Sigmoid colon (tissue), 7 donors: ENCODE results near the gene C6orf132. TPM values are rescaled to one million over a fixed set of nuclear protein-coding genes. Genes with fewer than 3 reads are reported as not detected.

Source experiments
- DNase-seq: peaks from one replicate; pipeline ENCODE4 v3.0.0-alpha.2; 2019
- H3K27ac ChIP-seq, 4 donors: fragments of 200-600 bp; sonication (generic); one replicate each; pipeline ENCODE4 v1.5.1; 2016 to 2019; ENCODE audit warnings: mild to moderate bottlenecking in 1 of 4
- H3K27me3 ChIP-seq, 3 donors: fragments of 200-600 bp; sonication (generic); one replicate each; pipeline ENCODE4 v1.5.1; 2019; ENCODE audit warnings: mild to moderate bottlenecking in 1 of 3
- H3K36me3 ChIP-seq, 4 donors: fragments of 200-600 bp; sonication (generic); one replicate each; pipeline ENCODE4 v1.5.1; 2016 to 2019
- H3K4me1 ChIP-seq, 4 donors: fragments of 200-600 bp; sonication (generic); one replicate each; pipeline ENCODE4 v1.5.1; 2017 to 2019
- H3K4me3 ChIP-seq, 4 donors: fragments of 200-600 bp; sonication (generic); one replicate each; pipeline ENCODE4 v1.5.1; 2017 to 2019; ENCODE audit warnings: mild to moderate bottlenecking in 2 of 4, moderate library complexity in 1 of 4
- H3K9me3 ChIP-seq, 4 donors: fragments of 200-600 bp in 3 of 4; sonication (generic) in 3 of 4; one replicate each; pipeline versions ENCODE4 v1.5.1 to v1.6.1; 2013 to 2019
- CTCF ChIP-seq, 4 experiments: fragments of 450-650 bp in 3 of 4; fragments of 200-600 bp in 1 of 4; IDR thresholded peaks; one replicate each; pipeline ENCODE4 v1.5.1; 2016 to 2019; ENCODE audit warnings: antibody characterized with exemption in 4 of 4, mild to moderate bottlenecking in 3 of 4, moderate library complexity in 2 of 4
- EP300 ChIP-seq, 4 donors: sonication (generic); formaldehyde crosslinking; IDR thresholded peaks; one replicate each; pipeline ENCODE4 v1.6.1; 2017; ENCODE audit warnings: antibody characterized with exemption in 4 of 4
- POLR2A ChIP-seq, 2 donors: fragments of 450-650 bp; IDR thresholded peaks; one replicate each; pipeline ENCODE4 v1.6.1; 2016; ENCODE audit warnings: antibody characterized with exemption in 2 of 2, mild to moderate bottlenecking in 2 of 2, moderate library complexity in 2 of 2
- POLR2AphosphoS5 ChIP-seq, 4 donors: sonication (generic); formaldehyde crosslinking; IDR thresholded peaks; one replicate each; pipeline ENCODE4 v1.6.1; 2017; ENCODE audit warnings: antibody characterized with exemption in 4 of 4
- WGBS, 2 donors: extraction: QIAGEN DNeasy Blood & Tissue Kit; methylation state at CpG; one replicate each; pipeline ENCODE4 v1.1.7; 2013; 5-methylcytosine and 5-hydroxymethylcytosine counted together
- intact Hi-C: fragments of 100-400 bp; cut with DNase I; formaldehyde crosslinking; loops from one replicate; pipeline ENCODE4 v1.15.1; 2023
- polyA plus RNA-seq, 3 donors: library from polyadenylated mRNA; stranded (reverse); fragments of 200-250 nt; gene quantifications; one replicate each; pipeline ENCODE4 v1.2.3, GENCODE V29; 2013
- total RNA-seq, 4 donors: library from RNA; depleted of rRNA; stranded (reverse); fragments of >200 nt; gene quantifications; one replicate each; pipeline ENCODE4 v1.1.0, GENCODE V29; 2016
- donor health status: healthy with polysubstance abuse.
- donor health status: Bipolar disorder and iron deficiency.
- donor health status: healthy.

The C6orf132 gene
- total and polyA plus RNA-seq, 7 donors = 0.33 to 91.3 (median 20.9) TPM; not detected in 1

- Histone ChIP-seq H3K27me3 (no peaks in the 10 kb centered on the region), H3K36me3 (no peaks in the 10 kb centered on the region), H3K4me3 (no peak overlapping the region), H3K27ac (no peak overlapping the region), H3K4me1 (peaks cover 0 to 6% (median 2%) of the 10 kb centered on the region in 4 donors), H3K9me3 (no peaks in the 10 kb centered on the region)
- intact Hi-C loops = no loop called here
- TF ChIP-seq POLR2AphosphoS5 (IDR thresholded peaks at IDR 0.05) = no peak
- no peak for TF ChIP-seq CTCF (IDR thresholded peaks at IDR 0.05)
- TF ChIP-seq POLR2A (IDR thresholded peaks at IDR 0.05) = no peak
- no peak for TF ChIP-seq EP300 (IDR thresholded peaks at IDR 0.05)
- no peak for DNase-seq
- WGBS, 2 donors = 85 to 93% methylated on average over 2 of the region's 2 CpGs
These were observed 16.2 kb upstream of the C6orf132 start for GRCh38 chr6:42158631-42159030.

GRCh38 chr6:42158011-42158410, 15.6 kb upstream of the C6orf132 start:
- no peaks in the 10 kb centered on the region for H3K9me3 ChIP-seq
- TF ChIP-seq POLR2A (IDR thresholded peaks at IDR 0.05) = no peak
- TF ChIP-seq POLR2AphosphoS5 (IDR thresholded peaks at IDR 0.05) = no peak
- no peak for TF ChIP-seq EP300 (IDR thresholded peaks at IDR 0.05)
- TF ChIP-seq CTCF (IDR thresholded peaks at IDR 0.05) = no peak
- no peaks in the 10 kb centered on the region for H3K36me3 ChIP-seq
- no peak for DNase-seq
- no peak overlapping the region for H3K4me3 ChIP-seq
- intact Hi-C loops = no loop called here
- no peaks in the 10 kb centered on the region for H3K27me3 ChIP-seq
- WGBS, 2 donors = 61 to 76% methylated on average over 2 of the region's 2 CpGs
- peaks cover 0 to 6% (median 2%) of the 10 kb centered on the region in 4 donors for H3K4me1 ChIP-seq
- H3K27ac ChIP-seq = no peak overlapping the region

- TF ChIP-seq CTCF (IDR thresholded peaks at IDR 0.05) (no peak), EP300 (IDR thresholded peaks at IDR 0.05) (no peak), POLR2A (IDR thresholded peaks at IDR 0.05) (no peak), POLR2AphosphoS5 (IDR thresholded peaks at IDR 0.05) (no peak)
- no peaks in the 10 kb centered on the region for H3K9me3 ChIP-seq
- H3K27me3 ChIP-seq = no peaks in the 10 kb centered on the region
- DNase-seq = no peak
- H3K4me1 ChIP-seq = peaks cover 0 to 6% (median 2%) of the 10 kb centered on the region in 4 donors
- intact Hi-C loops = no loop called here
- no peaks in the 10 kb centered on the region for H3K36me3 ChIP-seq
- H3K27ac ChIP-seq = no peak overlapping the region
- 81 to 83% methylated on average over 3 of the region's 3 CpGs for whole genome bisulfite sequencing, 2 donors
- H3K4me3 ChIP-seq = no peak overlapping the region
These were observed 14.2 kb upstream of the C6orf132 start for GRCh38 chr6:42156638-42157037.

GRCh38 chr6:42155293-42155692, 12.9 kb upstream of the C6orf132 start:
- DNase-seq = no peak
- Histone ChIP-seq H3K9me3 (no peaks in the 10 kb centered on the region), H3K4me3 (no peak overlapping the region), H3K27ac (no peak overlapping the region), H3K4me1 (peaks cover 0 to 6% (median 2%) of the 10 kb centered on the region in 4 donors), H3K27me3 (no peaks in the 10 kb centered on the region), H3K36me3 (no peaks in the 10 kb centered on the region)
- WGBS, 2 donors = 88 to 91% methylated on average over 4 of the region's 4 CpGs
- TF ChIP-seq POLR2A (IDR thresholded peaks at IDR 0.05) (no peak), CTCF (IDR thresholded peaks at IDR 0.05) (no peak), POLR2AphosphoS5 (IDR thresholded peaks at IDR 0.05) (no peak), EP300 (IDR thresholded peaks at IDR 0.05) (no peak)
- intact Hi-C loops = no loop called here
